A549 (cell line): ENCODE data around the gene GULP1. TPM values are rescaled to one million over a fixed set of nuclear protein-coding genes. Genes with fewer than 3 reads are reported as not detected.

Experiments used
- ATAC-seq, 2 experiments: fragments of 200-7000 bp in 1 of 2; fragments of >200 bp in 1 of 2; cut with Nextera tagmentation in 1 of 2; cut with Tn5 transposase in 1 of 2; 3 replicates each; pipeline versions ENCODE4 v1.8.0 to v1.9.1; 2018 to 2020; ENCODE audit warnings: mild to moderate bottlenecking in 1 of 2, moderate library complexity in 1 of 2
- CTCF ChIA-PET: fragments of 300-600 bp; sonication (Branson Sonifier 250); formaldehyde crosslinking; extraction: SDS; loops from one replicate; lab custom pipeline; 2021; ENCODE audit warnings: antibody characterized with exemption, inconsistent platforms; lab: Yijun Ruan, JAX
- POLR2A ChIA-PET: fragments of 350-600 bp; formaldehyde crosslinking; extraction: SDS; loops from one replicate; lab custom pipeline; 2021; ENCODE audit warnings: antibody characterized with exemption, inconsistent platforms; lab: Yijun Ruan, JAX
- DNase-seq, 2 experiments: peaks; one replicate each; pipeline versions ENCODE4 v3.0.0 to v3.0.0-alpha.2; 2011 to 2016; ENCODE audit warnings: low read depth in 1 of 2, low spot score in 1 of 2
- FAIRE-seq: peaks from 2 replicates; lab custom pipeline; 2011; peaks lifted over from hg19 to GRCh38; lab: Jason Lieb, UNC
- H3K27ac ChIP-seq, 2 experiments: fragments of >200 bp; sonication (Bioruptor Twin); formaldehyde crosslinking; 3 replicates each; pipeline ENCODE4 v1.5.1; 2016 to 2017
- H3K4me1 ChIP-seq: fragments of >200 bp; sonication (Bioruptor Twin); formaldehyde crosslinking; 3 replicates; pipeline ENCODE4 v1.6.1; 2016
- H3K4me2 ChIP-seq: fragments of >200 bp; sonication (Bioruptor Twin); formaldehyde crosslinking; 3 replicates; pipeline ENCODE4 v1.6.1; 2016
- H3K4me3 ChIP-seq: fragments of >200 bp; sonication (Bioruptor Twin); formaldehyde crosslinking; 3 replicates; pipeline ENCODE4 v1.5.1; 2016
- H3K9me3 ChIP-seq: fragments of >200 bp; sonication (Bioruptor Twin); formaldehyde crosslinking; 3 replicates; pipeline ENCODE4 v1.6.1; 2016
- BHLHE40 ChIP-seq: IDR thresholded peaks from 2 replicates; pipeline ENCODE4 v1.6.1; 2012; ENCODE audit warnings: low read depth, low read length, inconsistent platforms
- CHD2 ChIP-seq: fragments of 150-350 bp; IDR thresholded peaks from 2 replicates; pipeline ENCODE4 v1.6.1; 2014; ENCODE audit warnings: low read length; ENCODE audit not compliant: partially characterized antibody
- FOXS1 ChIP-seq: fragments of 250-450 bp; sonication (Bioruptor Pico); IDR thresholded peaks from 2 replicates; pipeline ENCODE4 v1.5.0; 2020; ENCODE audit warnings: mild to moderate bottlenecking, moderate library complexity
- GATA3 ChIP-seq: IDR thresholded peaks from 2 replicates; pipeline ENCODE4 v1.6.1; 2012; ENCODE audit warnings: borderline replicate concordance
- HDAC2 ChIP-seq: fragments of 200-600 bp; sonication (generic); IDR thresholded peaks from 2 replicates; pipeline ENCODE4 v1.6.1; 2016
- HOXB13 ChIP-seq: fragments of 250-450 bp; sonication (Bioruptor Pico); IDR thresholded peaks from 2 replicates; pipeline ENCODE4 v1.5.0; 2020; ENCODE audit warnings: low read depth, mild to moderate bottlenecking, moderate library complexity
- JUNB ChIP-seq: fragments of >200 bp; sonication (Bioruptor Twin); formaldehyde crosslinking; IDR thresholded peaks from 2 replicates; pipeline ENCODE4 v1.6.1; 2016
- MAFK ChIP-seq: fragments of 450-650 bp; IDR thresholded peaks from 2 replicates; pipeline ENCODE4 v1.6.1; 2014; ENCODE audit not compliant: partially characterized antibody
- MYC ChIP-seq: IDR thresholded peaks from 2 replicates; pipeline ENCODE4 v1.6.1; 2012; ENCODE audit warnings: mild to moderate bottlenecking, inconsistent platforms, low read length, improper control_type of control experiment, borderline replicate concordance
- NPAS2 ChIP-seq: fragments of 250-450 bp; sonication (Bioruptor Pico); IDR thresholded peaks from 2 replicates; pipeline ENCODE4 v1.8.0; 2022; ENCODE audit warnings: mild to moderate bottlenecking, moderate library complexity, borderline replicate concordance
- NR3C1 ChIP-seq: fragments of >200 bp; sonication (Bioruptor Twin); formaldehyde crosslinking; IDR thresholded peaks from 3 replicates; pipeline ENCODE4 v1.6.1; 2017
- RAD21 ChIP-seq, 2 experiments: fragments of >200 bp in 1 of 2; sonication (Bioruptor Twin) in 1 of 2; formaldehyde crosslinking in 1 of 2; IDR thresholded peaks in 1 of 2; conservative IDR thresholded peaks in 1 of 2; 2 replicates in 1 of 2; 3 replicates in 1 of 2; pipeline ENCODE4 v1.6.1; 2012 to 2018; ENCODE audit warnings: inconsistent platforms in 1 of 2
- RARB ChIP-seq: fragments of 250-450 bp; sonication (Bioruptor Pico); IDR thresholded peaks from 2 replicates; pipeline ENCODE4 v1.8.0; 2021; ENCODE audit warnings: mild to moderate bottlenecking, moderate library complexity
- RCOR1 ChIP-seq: fragments of 150-350 bp; IDR thresholded peaks from 2 replicates; pipeline ENCODE4 v1.6.1; 2014; ENCODE audit warnings: antibody characterized with exemption, low read length, low read depth
- RNF2 ChIP-seq: fragments of 200-600 bp; sonication (generic); IDR thresholded peaks from 2 replicates; pipeline ENCODE4 v1.6.1; 2016; ENCODE audit warnings: low read depth, mild to moderate bottlenecking, antibody characterized with exemption, moderate library complexity, borderline replicate concordance
- TFCP2L1 ChIP-seq: fragments of 250-450 bp; sonication (Bioruptor Pico); IDR thresholded peaks from 2 replicates; pipeline ENCODE4 v1.5.0; 2021; ENCODE audit warnings: mild to moderate bottlenecking
- ZC3H11A ChIP-seq: fragments of 450-650 bp; IDR thresholded peaks from 2 replicates; pipeline ENCODE4 v1.6.1; 2014; ENCODE audit warnings: antibody characterized with exemption, mild to moderate bottlenecking
- ZFP36 ChIP-seq: fragments of 450-650 bp; IDR thresholded peaks from 2 replicates; pipeline ENCODE4 v1.6.1; 2014; ENCODE audit warnings: borderline replicate concordance; ENCODE audit not compliant: partially characterized antibody
- WGBS: methylation state at CpG from one replicate; pipeline ENCODE4 v1.1.6; 2017; ENCODE audit errors: missing lambda C conversion rate; 5-methylcytosine and 5-hydroxymethylcytosine counted together
- polyA plus RNA-seq, 4 experiments: library from polyadenylated mRNA; depleted of rRNA in 3 of 4; stranded (reverse); fragments of >200 nt; fragmentation: RNase III in 1 of 4; extraction: RNeasy Plus Mini Kit Qiagen cat#74134 plus additional on column Dnase treatment in 1 of 4; gene quantifications; 2 replicates in 3 of 4; 3 replicates in 1 of 4; pipeline ENCODE4 v1.2.3, GENCODE V29; 2011 to 2017
- TF ChIP-seq, protein P1 (sequence below): fragments of 200-600 bp; sonication (generic); IDR thresholded peaks from 2 replicates; pipeline ENCODE4 v1.6.1; 2016; ENCODE audit warnings: antibody characterized with exemption, mild to moderate bottlenecking, moderate library complexity
- TF ChIP-seq, protein P2 (sequence below): IDR thresholded peaks from 2 replicates; pipeline ENCODE4 v1.6.1; 2012
- TF ChIP-seq, protein P3 (sequence below): IDR thresholded peaks from 2 replicates; pipeline ENCODE4 v1.6.1; 2012; ENCODE audit warnings: low read depth, borderline replicate concordance
- TF ChIP-seq, protein P4 (sequence below): fragments of 250-450 bp; sonication (Bioruptor Pico); IDR thresholded peaks from 2 replicates; pipeline ENCODE4 v1.5.0; 2021; ENCODE audit warnings: mild to moderate bottlenecking, moderate library complexity, borderline replicate concordance

Gene GULP1
- polyA plus RNA-seq, 2 of the 4 experiments (the other 2 are of a cell fraction) = 30.7 to 89.2 TPM

DNA sequence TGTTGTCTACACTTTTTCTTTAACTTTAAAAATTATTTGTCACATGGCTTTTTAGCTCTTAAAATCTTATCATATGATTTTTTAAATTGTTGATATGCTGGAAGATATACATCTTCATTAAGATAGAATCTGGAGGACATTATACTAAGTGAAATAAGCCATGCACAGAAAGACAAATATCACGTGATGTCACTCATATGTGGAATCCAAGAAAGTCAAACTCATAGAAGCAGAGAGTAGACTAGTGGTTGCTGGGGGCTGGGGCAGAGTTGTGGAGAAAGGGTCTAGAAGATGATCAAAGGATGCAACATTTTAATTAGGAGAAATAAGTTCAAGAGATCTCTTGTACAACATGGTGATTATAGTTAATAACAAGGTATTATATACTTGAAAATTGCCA lies 280.9 kb downstream of the GULP1 start:
- no peak for FAIRE-seq
- no peak for ATAC-seq
- POLR2A ChIA-PET = no interaction called here
- WGBS = 96% methylated on average over 1 of the region's 1 CpG
- H3K4me2 ChIP-seq = peak overlapping the region; percentile 23; the same call in 1 of the 3 replicates
- CTCF ChIA-PET = interaction anchor here (1.6 kb wide), 1 partner anchor 48 kb away, joined by 5 read pairs; no protein-coding TSS in a partner anchor
- DNase-seq = no peak
- TF ChIP-seq GATA3 = no peak
- TF ChIP-seq, protein P1, sequence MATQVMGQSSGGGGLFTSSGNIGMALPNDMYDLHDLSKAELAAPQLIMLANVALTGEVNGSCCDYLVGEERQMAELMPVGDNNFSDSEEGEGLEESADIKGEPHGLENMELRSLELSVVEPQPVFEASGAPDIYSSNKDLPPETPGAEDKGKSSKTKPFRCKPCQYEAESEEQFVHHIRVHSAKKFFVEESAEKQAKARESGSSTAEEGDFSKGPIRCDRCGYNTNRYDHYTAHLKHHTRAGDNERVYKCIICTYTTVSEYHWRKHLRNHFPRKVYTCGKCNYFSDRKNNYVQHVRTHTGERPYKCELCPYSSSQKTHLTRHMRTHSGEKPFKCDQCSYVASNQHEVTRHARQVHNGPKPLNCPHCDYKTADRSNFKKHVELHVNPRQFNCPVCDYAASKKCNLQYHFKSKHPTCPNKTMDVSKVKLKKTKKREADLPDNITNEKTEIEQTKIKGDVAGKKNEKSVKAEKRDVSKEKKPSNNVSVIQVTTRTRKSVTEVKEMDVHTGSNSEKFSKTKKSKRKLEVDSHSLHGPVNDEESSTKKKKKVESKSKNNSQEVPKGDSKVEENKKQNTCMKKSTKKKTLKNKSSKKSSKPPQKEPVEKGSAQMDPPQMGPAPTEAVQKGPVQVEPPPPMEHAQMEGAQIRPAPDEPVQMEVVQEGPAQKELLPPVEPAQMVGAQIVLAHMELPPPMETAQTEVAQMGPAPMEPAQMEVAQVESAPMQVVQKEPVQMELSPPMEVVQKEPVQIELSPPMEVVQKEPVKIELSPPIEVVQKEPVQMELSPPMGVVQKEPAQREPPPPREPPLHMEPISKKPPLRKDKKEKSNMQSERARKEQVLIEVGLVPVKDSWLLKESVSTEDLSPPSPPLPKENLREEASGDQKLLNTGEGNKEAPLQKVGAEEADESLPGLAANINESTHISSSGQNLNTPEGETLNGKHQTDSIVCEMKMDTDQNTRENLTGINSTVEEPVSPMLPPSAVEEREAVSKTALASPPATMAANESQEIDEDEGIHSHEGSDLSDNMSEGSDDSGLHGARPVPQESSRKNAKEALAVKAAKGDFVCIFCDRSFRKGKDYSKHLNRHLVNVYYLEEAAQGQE = no peak
- TF ChIP-seq BHLHE40 = no peak
- no peak for TF ChIP-seq RCOR1
- no peak for TF ChIP-seq HDAC2
- TF ChIP-seq, protein P2, sequence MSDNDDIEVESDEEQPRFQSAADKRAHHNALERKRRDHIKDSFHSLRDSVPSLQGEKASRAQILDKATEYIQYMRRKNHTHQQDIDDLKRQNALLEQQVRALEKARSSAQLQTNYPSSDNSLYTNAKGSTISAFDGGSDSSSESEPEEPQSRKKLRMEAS = no peak
- TF ChIP-seq HOXB13 (CRISPR knock-in tag) = no peak
- no peak for TF ChIP-seq MAFK
- no peak for TF ChIP-seq ZFP36
- TF ChIP-seq, protein P3, sequence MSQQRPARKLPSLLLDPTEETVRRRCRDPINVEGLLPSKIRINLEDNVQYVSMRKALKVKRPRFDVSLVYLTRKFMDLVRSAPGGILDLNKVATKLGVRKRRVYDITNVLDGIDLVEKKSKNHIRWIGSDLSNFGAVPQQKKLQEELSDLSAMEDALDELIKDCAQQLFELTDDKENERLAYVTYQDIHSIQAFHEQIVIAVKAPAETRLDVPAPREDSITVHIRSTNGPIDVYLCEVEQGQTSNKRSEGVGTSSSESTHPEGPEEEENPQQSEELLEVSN = no peak
- TF ChIP-seq RAD21 (conservative IDR thresholded peaks at IDR 0.05 in 1 of 2, IDR thresholded peaks at IDR 0.05 in 1 of 2) = no peak
- no peak for TF ChIP-seq RARB
- no peak for TF ChIP-seq ZC3H11A
- no peak for TF ChIP-seq TFCP2L1 (CRISPR knock-in tag)
- TF ChIP-seq CHD2 = no peak
- no peak for TF ChIP-seq MYC
- no peak for TF ChIP-seq NPAS2 (CRISPR knock-in tag)
- H3K9me3 ChIP-seq = no peaks in the 10 kb centered on the region
- H3K27ac ChIP-seq = peak overlapping the region in 1 of 2 experiments; percentile 3; a peak in 1 of 6 replicates
- no peak overlapping the region for H3K4me3 ChIP-seq
- peaks cover 14% of the 10 kb centered on the region; the same call in 2 of the 3 replicates for H3K4me1 ChIP-seq

DNA sequence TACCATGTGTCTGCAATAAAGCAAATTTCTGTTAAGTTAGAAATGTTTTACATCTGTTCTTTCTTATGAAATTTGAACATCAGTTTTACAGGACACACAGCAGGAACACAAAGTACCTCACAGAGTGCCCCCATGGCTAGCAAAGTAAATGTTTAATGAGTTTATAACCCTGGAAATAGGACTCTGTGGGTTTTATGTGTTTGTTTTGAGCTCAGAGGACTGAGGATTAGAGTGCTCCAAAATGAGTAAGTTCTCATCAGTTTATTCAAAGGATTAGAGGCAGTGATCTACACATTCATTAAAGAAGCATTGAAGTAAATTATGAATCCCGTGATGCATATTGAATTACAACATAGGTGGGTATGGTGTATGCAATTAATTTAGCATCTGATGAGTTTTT lies 281.8 kb downstream of the GULP1 start:
- TF ChIP-seq BHLHE40 = no peak
- no peak for TF ChIP-seq NR3C1
- TF ChIP-seq, protein P3 = no peak
- TF ChIP-seq HDAC2 = no peak
- no peak for TF ChIP-seq ZC3H11A
- TF ChIP-seq GATA3 = peak; percentile 16; the same call in 1 of the 2 replicates
- TF ChIP-seq ZFP36 = no peak
- TF ChIP-seq HOXB13 (CRISPR knock-in tag) = no peak
- peak; percentile 27; the same call in 1 of the 2 replicates for TF ChIP-seq JUNB
- TF ChIP-seq RNF2 = no peak
- no peak for TF ChIP-seq FOXS1 (CRISPR knock-in tag)
- TF ChIP-seq, protein P4, sequence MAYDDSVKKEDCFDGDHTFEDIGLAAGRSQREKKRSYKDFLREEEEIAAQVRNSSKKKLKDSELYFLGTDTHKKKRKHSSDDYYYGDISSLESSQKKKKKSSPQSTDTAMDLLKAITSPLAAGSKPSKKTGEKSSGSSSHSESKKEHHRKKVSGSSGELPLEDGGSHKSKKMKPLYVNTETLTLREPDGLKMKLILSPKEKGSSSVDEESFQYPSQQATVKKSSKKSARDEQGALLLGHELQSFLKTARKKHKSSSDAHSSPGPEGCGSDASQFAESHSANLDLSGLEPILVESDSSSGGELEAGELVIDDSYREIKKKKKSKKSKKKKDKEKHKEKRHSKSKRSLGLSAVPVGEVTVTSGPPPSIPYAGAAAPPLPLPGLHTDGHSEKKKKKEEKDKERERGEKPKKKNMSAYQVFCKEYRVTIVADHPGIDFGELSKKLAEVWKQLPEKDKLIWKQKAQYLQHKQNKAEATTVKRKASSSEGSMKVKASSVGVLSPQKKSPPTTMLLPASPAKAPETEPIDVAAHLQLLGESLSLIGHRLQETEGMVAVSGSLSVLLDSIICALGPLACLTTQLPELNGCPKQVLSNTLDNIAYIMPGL (CRISPR knock-in tag) = no peak
- TF ChIP-seq, all 56 proteins: peak for 2
- ChIA-PET POLR2A (no interaction called here), CTCF (interaction anchor here (1.6 kb wide), 1 partner anchor 49 kb away, joined by 5 read pairs; no protein-coding TSS in a partner anchor)
- Histone ChIP-seq H3K4me1 (peaks cover 14% of the 10 kb centered on the region; the same call in 2 of the 3 replicates), H3K9me3 (no peaks in the 10 kb centered on the region), H3K4me3 (no peak overlapping the region), H3K4me2 (peak overlapping the region; percentile 23; the same call in 1 of the 3 replicates), H3K27ac (peak overlapping the region in 1 of 2 experiments; percentile 52; a peak in 1 of 6 replicates)
- DNase-seq (peak in 1 of 2 experiments; percentile 6), ATAC-seq (peak in 1 of 2 experiments; percentile 37; a peak in 1 of 6 replicates), FAIRE-seq (no peak)
- WGBS = 55% methylated on average over 1 of the region's 1 CpG
